K562 (cell line): ENCODE measurements around the gene PPM1G. TPM values are rescaled to one million over a fixed set of nuclear protein-coding genes. Genes with fewer than 3 reads are reported as not detected.
A peak's percentile ranks its signal among the peaks of the same experiment; 100 is the strongest.

Experiments used
- CAMTA2 ChIP-seq: fragments of 250-450 bp; sonication (Bioruptor Pico); conservative IDR thresholded peaks from 2 replicates; pipeline ENCODE4 v1.5.1; 2022
- E2F8 ChIP-seq: fragments of 450-650 bp; IDR thresholded peaks from 2 replicates; pipeline ENCODE4 v1.7.1; 2018; ENCODE audit warnings: mild to moderate bottlenecking, low read depth; ENCODE audit not compliant: partially characterized antibody
- GABPB2 ChIP-seq: fragments of 250-450 bp; sonication (Bioruptor Pico); conservative IDR thresholded peaks from 2 replicates; pipeline ENCODE4 v1.5.1; 2021; ENCODE audit warnings: mild to moderate bottlenecking
- HDAC2 ChIP-seq: fragments of 450-650 bp; IDR thresholded peaks from 2 replicates; pipeline ENCODE4 v1.6.1; 2016; ENCODE audit warnings: mild to moderate bottlenecking
- KLF6 ChIP-seq: fragments of 250-450 bp; sonication (Bioruptor Pico); IDR thresholded peaks from 2 replicates; pipeline ENCODE4 v1.4.0; 2020; ENCODE audit warnings: mild to moderate bottlenecking, moderate library complexity, borderline replicate concordance
- L3MBTL2 ChIP-seq: fragments of 450-650 bp; IDR thresholded peaks from 2 replicates; pipeline ENCODE4 v1.6.1; 2016; ENCODE audit warnings: mild to moderate bottlenecking, moderate library complexity
- MED1 ChIP-seq: sonication (generic); formaldehyde crosslinking; IDR thresholded peaks from 2 replicates; pipeline ENCODE4 v1.8.1; 2023; ENCODE audit warnings: missing genetic modification reagents, borderline replicate concordance
- MYNN ChIP-seq, 2 experiments: sonication (generic); formaldehyde crosslinking in 1 of 2; IDR thresholded peaks; 2 replicates each; pipeline versions ENCODE4 v1.5.0 to v1.6.1; 2016 to 2020; ENCODE audit warnings: antibody characterized with exemption in 1 of 2, missing genetic modification reagents in 1 of 2
- NR4A1 ChIP-seq, 2 experiments: fragments of 250-450 bp in 1 of 2; fragments of 450-650 bp in 1 of 2; sonication (Bioruptor Pico) in 1 of 2; IDR thresholded peaks; 2 replicates each; pipeline versions ENCODE4 v1.4.0 to v1.6.1; 2016 to 2020; ENCODE audit warnings: mild to moderate bottlenecking in 2 of 2, missing compliant biosample characterization in 1 of 2, missing genetic modification characterization in 1 of 2, moderate library complexity in 1 of 2
- PCBP1 ChIP-seq: fragments of 200-400 bp; formaldehyde crosslinking; IDR thresholded peaks from 2 replicates; pipeline ENCODE4 v1.6.1; 2018; ENCODE audit warnings: mild to moderate bottlenecking, low read depth, low read length; ENCODE audit not compliant: poor library complexity, severe bottlenecking
- RBM25 ChIP-seq: fragments of 200-400 bp; formaldehyde crosslinking; IDR thresholded peaks from 2 replicates; pipeline ENCODE4 v1.6.1; 2018; ENCODE audit warnings: low read length, low read depth, moderate library complexity; ENCODE audit not compliant: severe bottlenecking
- RHOXF2B ChIP-seq: fragments of 250-450 bp; sonication (Bioruptor Pico); conservative IDR thresholded peaks from 2 replicates; pipeline ENCODE4 v1.5.1; 2021
- TCF15 ChIP-seq: fragments of 250-450 bp; sonication (Bioruptor Pico); IDR thresholded peaks from 2 replicates; pipeline ENCODE4 v1.8.0; 2022; ENCODE audit warnings: moderate library complexity, mild to moderate bottlenecking, inconsistent platforms
- ZBTB12 ChIP-seq: fragments of 250-450 bp; sonication (Bioruptor Pico); IDR thresholded peaks from 2 replicates; pipeline ENCODE4 v1.4.0; 2020
- ZBTB43 ChIP-seq: sonication (generic); formaldehyde crosslinking; IDR thresholded peaks from 2 replicates; pipeline ENCODE4 v1.8.0; 2023; ENCODE audit warnings: mild to moderate bottlenecking, missing genetic modification reagents
- ZFX ChIP-seq: sonication (generic); formaldehyde crosslinking; IDR thresholded peaks from 2 replicates; pipeline ENCODE4 v1.8.0; 2022; ENCODE audit warnings: mild to moderate bottlenecking, missing genetic modification reagents, moderate library complexity
- ZNF280B ChIP-seq: fragments of 250-450 bp; sonication (Bioruptor Pico); IDR thresholded peaks from 2 replicates; pipeline ENCODE4 v1.5.1; 2021; ENCODE audit warnings: mild to moderate bottlenecking
- polyA plus RNA-seq, 8 experiments: library from polyadenylated mRNA; depleted of rRNA in 4 of 8; stranded (reverse) in 5 of 8; unstranded in 3 of 8; fragments of >200 nt; fragmentation: Nextera tagmentation in 2 of 8; fragmentation: Illumina TruSeq in 1 of 8; extraction: Ambion mirVana in 2 of 8; extraction: Trizol in 1 of 8; gene quantifications; 2 replicates each; pipeline versions ENCODE4 v1.2.1 to v1.2.3, GENCODE V29; 2011 to 2014; ENCODE audit warnings: inconsistent platforms in 1 of 8, missing spikeins in 1 of 8
- total RNA-seq, 7 experiments: library from RNA; depleted of rRNA in 6 of 7; stranded (reverse); fragments of >200 nt in 6 of 7; fragmentation: Illumina TruSeq in 2 of 7; extraction: Trizol in 2 of 7; gene quantifications; 2 replicates each; pipeline versions ENCODE4 v1.2.1 to v1.2.3, GENCODE V29; 2011 to 2021; ENCODE audit warnings: low replicate concordance in 1 of 7

The PPM1G gene
- total and polyA plus RNA-seq, 9 of the 15 experiments (the other 6 are each of a cell fraction or from before 2014, with no cell fraction given): 61.7 to 230 (median 153) TPM

GRCh38 chr2:27380626-27381545 is 28.5 kb downstream of the PPM1G start, which contains the start of gene ZNF513 (continued):
- TF ChIP-seq PCBP1 (peak; percentile 68), E2F8 (peak; percentile 84), GABPB2 (no peak), MED1 (CRISPR knock-in tag) (no peak), HDAC2 (peak; percentile 41; the same call in 1 of the 2 replicates), ZFX (peak; percentile 65; the same call in 1 of the 2 replicates), MYNN (IDR thresholded peaks at IDR 0.05) (peak; percentile 68), MYNN (CRISPR knock-in tag; IDR thresholded peaks at IDR 0.05) (no peak), RBM25 (peak; percentile 80), ZNF280B (no peak), RHOXF2B (CRISPR knock-in tag) (no peak), ZBTB12 (peak; percentile 66; the same call in 1 of the 2 replicates), CAMTA2 (CRISPR knock-in tag) (0 out of 2 replicates have a peak, but pooled peaks have one; percentile 46), ZBTB43 (CRISPR knock-in tag) (0 out of 2 replicates have a peak, but pooled peaks have one; percentile 44), TCF15 (CRISPR knock-in tag) (peak; percentile 43; the same call in 1 of the 2 replicates), KLF6 (CRISPR knock-in tag) (no peak; the same call in 1 of the 2 replicates), L3MBTL2 (peak; percentile 91), NR4A1 (CRISPR knock-in tag; IDR thresholded peaks at IDR 0.05) (peak; percentile 83; the same call in 1 of the 2 replicates), NR4A1 (tag; IDR thresholded peaks at IDR 0.05) (0 out of 2 replicates have a peak, but pooled peaks have one; percentile 50)
